Karpas-422 (cell line): Measurements from ENCODE around the gene DCUN1D5. TPM values are rescaled to one million over a fixed set of nuclear protein-coding genes. Genes with fewer than 3 reads are reported as not detected.

ENCODE experiments used
- DNase-seq: peaks from one replicate; pipeline ENCODE4 v3.0.0-alpha.2; 2015
- H2AFZ ChIP-seq: fragments of 200-600 bp; sonication (generic); 2 replicates; pipeline ENCODE4 v1.6.1; 2014; ENCODE audit warnings: antibody characterized with exemption, low read length, mixed read lengths
- H3K27ac ChIP-seq: fragments of 200-600 bp; sonication (generic); 2 replicates; pipeline ENCODE4 v1.5.1; 2014; ENCODE audit warnings: mild to moderate bottlenecking, low read length, moderate library complexity
- H3K27me3 ChIP-seq: fragments of 200-600 bp; sonication (generic); 2 replicates; pipeline ENCODE4 v1.6.1; 2014; ENCODE audit warnings: low read length, mixed read lengths
- H3K36me3 ChIP-seq: fragments of 200-600 bp; sonication (generic); 2 replicates; pipeline ENCODE4 v1.6.1; 2014; ENCODE audit warnings: low read length, mixed read lengths; ENCODE audit not compliant: insufficient read depth
- H3K4me1 ChIP-seq: fragments of 200-600 bp; sonication (generic); 2 replicates; pipeline ENCODE4 v1.6.1; 2014; ENCODE audit warnings: mild to moderate bottlenecking, low read length, mixed read lengths
- H3K4me2 ChIP-seq: fragments of 200-600 bp; sonication (generic); 2 replicates; pipeline ENCODE4 v1.6.1; 2014; ENCODE audit warnings: low read length, low read depth, mild to moderate bottlenecking; ENCODE audit not compliant: poor library complexity, severe bottlenecking
- H3K4me3 ChIP-seq: fragments of 200-600 bp; sonication (generic); 2 replicates; pipeline ENCODE4 v1.5.1; 2014; ENCODE audit warnings: mild to moderate bottlenecking, antibody characterized with exemption, low read length, mixed read lengths
- H3K79me2 ChIP-seq: fragments of 200-600 bp; sonication (generic); 2 replicates; pipeline ENCODE4 v1.6.1; 2014; ENCODE audit warnings: mild to moderate bottlenecking, low read length, mixed read lengths
- H3K9ac ChIP-seq: fragments of 200-600 bp; sonication (generic); 2 replicates; pipeline ENCODE4 v1.6.0; 2014; ENCODE audit warnings: low read length
- H3K9me2 ChIP-seq: fragments of 200-600 bp; sonication (generic), shearing (Covaris generic); replicated peaks from 2 replicates; pipeline ENCODE4 v1.6.0; 2014; ENCODE audit warnings: mild to moderate bottlenecking, low read length, moderate library complexity; ENCODE audit not compliant: insufficient read depth
- H3K9me3 ChIP-seq: fragments of 300-700, 200-600 bp; sonication (generic); 2 replicates; pipeline ENCODE4 v1.6.1; 2014; ENCODE audit warnings: low read length, mixed read lengths
- H4K20me1 ChIP-seq: fragments of 200-600 bp; sonication (generic); 2 replicates; pipeline ENCODE4 v1.6.1; 2014; ENCODE audit warnings: mild to moderate bottlenecking, antibody characterized with exemption, low read length, low read depth; ENCODE audit not compliant: insufficient read depth
- total RNA-seq: library from RNA; depleted of rRNA; stranded (reverse); fragments of >200 nt; shearing (Covaris generic); gene quantifications from 2 replicates; pipeline ENCODE4 v1.2.3, GENCODE V29; 2014; ENCODE audit warnings: low replicate concordance; rRNA removed

Gene DCUN1D5
- total RNA-seq = 243 and 322 TPM in 2 replicates

- Histone ChIP-seq H3K4me1 (peaks cover 45% of the 10 kb centered on the region), H3K4me2 (peak within 1 kb of the TSS; percentile 73), H3K9me2 (no peaks in the 10 kb centered on the region; the same call in 1 of the 2 replicates), H3K27ac (peak within 1 kb of the TSS; percentile 69), H3K27me3 (no peaks in the 10 kb centered on the region), H3K36me3 (peaks cover 31% of the 10 kb centered on the region), H3K4me3 (peak within 1 kb of the TSS; percentile 88), H2AFZ (peak within 1 kb of the TSS; percentile 54), H3K79me2 (peaks cover 57% of the 10 kb centered on the region), H4K20me1 (peaks cover 35% of the 10 kb centered on the region), H3K9ac (peak within 1 kb of the TSS; percentile 95), H3K9me3 (no peaks in the 10 kb centered on the region)
- DNase-seq = peak; percentile 100
Measured at GRCh38 chr11:103091801-103092524, at the start of gene DCUN1D5. Gene DCUN1D5, minus strand, starts transcription at chr11:103092160. Its CDS starts 288 bp downstream, at chr11:103091872.

- H3K4me1 ChIP-seq = no peaks in the 10 kb centered on the region
- H3K9me3 ChIP-seq = no peaks in the 10 kb centered on the region
- H3K9me2 ChIP-seq = no peaks in the 10 kb centered on the region
- no peak for DNase-seq
- H3K4me2 ChIP-seq = no peak overlapping the region
- no peak overlapping the region for H3K4me3 ChIP-seq
- no peak overlapping the region for H3K9ac ChIP-seq
- H4K20me1 ChIP-seq = no peaks in the 10 kb centered on the region
- no peaks in the 10 kb centered on the region for H3K79me2 ChIP-seq
- H3K27me3 ChIP-seq = no peaks in the 10 kb centered on the region
- no peak overlapping the region for H2AFZ ChIP-seq
- H3K36me3 ChIP-seq = no peaks in the 10 kb centered on the region
- no peak overlapping the region for H3K27ac ChIP-seq
Measured at GRCh38 chr11:103125462-103125861, 33.5 kb upstream of the DCUN1D5 start.

- Histone ChIP-seq H3K4me1 (no peaks in the 10 kb centered on the region), H3K27ac (no peak overlapping the region), H3K4me3 (no peak overlapping the region), H3K4me2 (no peak overlapping the region), H2AFZ (no peak overlapping the region), H3K9me3 (no peaks in the 10 kb centered on the region), H3K9ac (no peak overlapping the region), H3K79me2 (no peaks in the 10 kb centered on the region), H4K20me1 (no peaks in the 10 kb centered on the region), H3K27me3 (no peaks in the 10 kb centered on the region), H3K9me2 (no peaks in the 10 kb centered on the region), H3K36me3 (no peaks in the 10 kb centered on the region)
- DNase-seq = no peak
Measured at GRCh38 chr11:103114836-103115235, 22.9 kb upstream of the DCUN1D5 start.

GRCh38 chr11:103112364-103112763 is 20.4 kb upstream of the DCUN1D5 start:
- no peak overlapping the region for H3K4me2 ChIP-seq
- no peaks in the 10 kb centered on the region; the same call in 1 of the 2 replicates for H3K9me2 ChIP-seq
- no peak overlapping the region for H3K27ac ChIP-seq
- H3K36me3 ChIP-seq = no peaks in the 10 kb centered on the region
- no peak overlapping the region for H3K9ac ChIP-seq
- H3K79me2 ChIP-seq = no peaks in the 10 kb centered on the region
- DNase-seq = no peak
- H2AFZ ChIP-seq = no peak overlapping the region
- H3K27me3 ChIP-seq = no peaks in the 10 kb centered on the region
- no peak overlapping the region for H3K4me3 ChIP-seq
- peaks cover 15% of the 10 kb centered on the region for H3K4me1 ChIP-seq
- no peaks in the 10 kb centered on the region for H3K9me3 ChIP-seq
- H4K20me1 ChIP-seq = no peaks in the 10 kb centered on the region

GRCh38 chr11:103111400-103111799 is 19.4 kb upstream of the DCUN1D5 start:
- Histone ChIP-seq H4K20me1 (no peaks in the 10 kb centered on the region), H3K9me3 (no peaks in the 10 kb centered on the region), H3K79me2 (no peaks in the 10 kb centered on the region), H3K9ac (no peak overlapping the region), H3K4me1 (peaks cover 15% of the 10 kb centered on the region), H3K4me3 (no peak overlapping the region), H3K27me3 (no peaks in the 10 kb centered on the region), H3K27ac (no peak overlapping the region), H3K9me2 (no peaks in the 10 kb centered on the region; the same call in 1 of the 2 replicates), H3K4me2 (no peak overlapping the region), H2AFZ (no peak overlapping the region), H3K36me3 (no peaks in the 10 kb centered on the region)
- DNase-seq = no peak

- Histone ChIP-seq H3K9me2 (no peaks in the 10 kb centered on the region; the same call in 1 of the 2 replicates), H3K27ac (no peak overlapping the region), H2AFZ (no peak overlapping the region), H3K4me3 (no peak overlapping the region), H3K79me2 (no peaks in the 10 kb centered on the region), H3K9me3 (no peaks in the 10 kb centered on the region), H3K36me3 (no peaks in the 10 kb centered on the region), H3K27me3 (no peaks in the 10 kb centered on the region), H4K20me1 (no peaks in the 10 kb centered on the region), H3K9ac (no peak overlapping the region), H3K4me1 (peaks cover 15% of the 10 kb centered on the region), H3K4me2 (no peak overlapping the region)
- DNase-seq = peak; percentile 68
Measured at GRCh38 chr11:103110391-103110790, 18.4 kb upstream of the DCUN1D5 start.

GRCh38 chr11:103109818-103110388 is 17.9 kb upstream of the DCUN1D5 start:
- no peaks in the 10 kb centered on the region for H4K20me1 ChIP-seq
- peak overlapping the region; percentile 99 for H2AFZ ChIP-seq
- no peak overlapping the region for H3K27ac ChIP-seq
- H3K27me3 ChIP-seq = no peaks in the 10 kb centered on the region
- peak overlapping the region; percentile 70 for H3K9ac ChIP-seq
- no peaks in the 10 kb centered on the region; the same call in 1 of the 2 replicates for H3K9me2 ChIP-seq
- H3K79me2 ChIP-seq = no peaks in the 10 kb centered on the region
- H3K36me3 ChIP-seq = no peaks in the 10 kb centered on the region
- peak overlapping the region; percentile 68 for H3K4me3 ChIP-seq
- H3K4me1 ChIP-seq = peaks cover 15% of the 10 kb centered on the region
- H3K9me3 ChIP-seq = no peaks in the 10 kb centered on the region
- peak overlapping the region; percentile 88 for H3K4me2 ChIP-seq
- DNase-seq = no peak

GRCh38 chr11:103108933-103109817 is 17.2 kb upstream of the DCUN1D5 start, which contains the start of gene DYNC2H1:
Gene DYNC2H1, plus strand, starts transcription at chr11:103109426. Its CDS starts 149 bp downstream, at chr11:103109575.
- Histone ChIP-seq H4K20me1 (no peaks in the 10 kb centered on the region), H3K79me2 (no peaks in the 10 kb centered on the region), H3K4me3 (peak within 1 kb of the TSS; percentile 68), H2AFZ (peak within 1 kb of the TSS; percentile 99), H3K9ac (peak within 1 kb of the TSS; percentile 70), H3K4me2 (peak within 1 kb of the TSS; percentile 88), H3K9me2 (no peaks in the 10 kb centered on the region; the same call in 1 of the 2 replicates), H3K27me3 (no peaks in the 10 kb centered on the region), H3K4me1 (peaks cover 15% of the 10 kb centered on the region), H3K9me3 (no peaks in the 10 kb centered on the region), H3K36me3 (no peaks in the 10 kb centered on the region), H3K27ac (no peak within 1 kb of the TSS)
- DNase-seq = peak; percentile 99
